SK-N-SH treated with all-trans-retinoic acid at 6 μM for 48 hours (cell line): ENCODE data around the gene ETFB.

ENCODE experiments used
- ATAC-seq: fragments of 200-7000 bp; cut with Tn5 transposase; 3 replicates; pipeline ENCODE4 v1.9.1; 2020; ENCODE audit warnings: mild to moderate bottlenecking, moderate library complexity
- ARNTL ChIP-seq: fragments of 450-650 bp; formaldehyde crosslinking; IDR thresholded peaks from 2 replicates; pipeline ENCODE4 v1.5.0; 2020; ENCODE audit warnings: low read depth, mild to moderate bottlenecking, moderate library complexity, borderline replicate concordance
- CREB5 ChIP-seq: fragments of 250-450 bp; sonication (Bioruptor Pico); IDR thresholded peaks from 2 replicates; pipeline ENCODE4 v1.5.1; 2020; ENCODE audit warnings: low read depth, mild to moderate bottlenecking, moderate library complexity
- CSDC2 ChIP-seq: fragments of 250-450 bp; sonication (Bioruptor Pico); IDR thresholded peaks from 2 replicates; pipeline ENCODE4 v1.5.0; 2020; ENCODE audit warnings: mild to moderate bottlenecking, moderate library complexity
- CSRNP3 ChIP-seq: fragments of 250-450 bp; sonication (Bioruptor Pico); IDR thresholded peaks from 2 replicates; pipeline ENCODE4 v1.5.1; 2021; ENCODE audit warnings: mild to moderate bottlenecking, moderate library complexity
- ESRRG ChIP-seq: fragments of 250-450 bp; sonication (Bioruptor Pico); IDR thresholded peaks from 2 replicates; pipeline ENCODE4 v1.6.1; 2021; ENCODE audit warnings: mild to moderate bottlenecking
- ISL1 ChIP-seq: fragments of 250-450 bp; sonication (Bioruptor Pico); IDR thresholded peaks from 2 replicates; pipeline ENCODE4 v2.1.2; 2022; ENCODE audit warnings: mild to moderate bottlenecking, moderate library complexity
- OSR1 ChIP-seq: fragments of 250-450 bp; sonication (Bioruptor Pico); IDR thresholded peaks from 2 replicates; pipeline ENCODE4 v1.8.0; 2022; ENCODE audit warnings: moderate library complexity, mild to moderate bottlenecking, inconsistent platforms
- PATZ1 ChIP-seq: fragments of 250-450 bp; sonication (Bioruptor Pico); IDR thresholded peaks from 2 replicates; pipeline ENCODE4 v1.8.0; 2020; ENCODE audit warnings: mild to moderate bottlenecking, moderate library complexity, borderline replicate concordance
- PPARA ChIP-seq: fragments of 250-450 bp; sonication (Bioruptor Pico); IDR thresholded peaks from 2 replicates; pipeline ENCODE4 v1.5.0; 2020; ENCODE audit warnings: mild to moderate bottlenecking, borderline replicate concordance
- SNAI2 ChIP-seq: fragments of 250-450 bp; sonication (Bioruptor Pico); IDR thresholded peaks from 2 replicates; pipeline ENCODE4 v1.5.0; 2020; ENCODE audit warnings: mild to moderate bottlenecking, moderate library complexity
- TCF4 ChIP-seq: fragments of 250-450 bp; sonication (Bioruptor Pico); IDR thresholded peaks from 2 replicates; pipeline ENCODE4 v1.8.0; 2021; ENCODE audit warnings: mild to moderate bottlenecking, moderate library complexity, borderline replicate concordance
- TOX ChIP-seq: fragments of 250-450 bp; sonication (Bioruptor Pico); IDR thresholded peaks from 2 replicates; pipeline ENCODE4 v1.8.0; 2021; ENCODE audit warnings: mild to moderate bottlenecking, moderate library complexity, borderline replicate concordance
- TSHZ2 ChIP-seq: fragments of 250-450 bp; sonication (Bioruptor Pico); IDR thresholded peaks from 2 replicates; pipeline ENCODE4 v1.5.0; 2020; ENCODE audit warnings: mild to moderate bottlenecking, moderate library complexity
- ZC3H10 ChIP-seq: fragments of 250-450 bp; sonication (Bioruptor Pico); IDR thresholded peaks from 2 replicates; pipeline ENCODE4 v1.5.1; 2021; ENCODE audit warnings: mild to moderate bottlenecking, moderate library complexity
- ZFP30 ChIP-seq: fragments of 450-650 bp; formaldehyde crosslinking; IDR thresholded peaks from 2 replicates; pipeline ENCODE4 v1.5.0; 2022; ENCODE audit warnings: mild to moderate bottlenecking, moderate library complexity
- ZNF565 ChIP-seq: fragments of 450-650 bp; formaldehyde crosslinking; conservative IDR thresholded peaks from 2 replicates; pipeline ENCODE4 v1.5.0; 2020; ENCODE audit warnings: low read depth, mild to moderate bottlenecking, moderate library complexity
- ZNF70 ChIP-seq: fragments of 450-650 bp; formaldehyde crosslinking; IDR thresholded peaks from 2 replicates; pipeline ENCODE4 v1.5.0; 2020; ENCODE audit warnings: mild to moderate bottlenecking, moderate library complexity
- ZNF8 ChIP-seq: fragments of 450-650 bp; formaldehyde crosslinking; IDR thresholded peaks from 2 replicates; pipeline ENCODE4 v1.5.0; 2020; ENCODE audit warnings: mild to moderate bottlenecking, moderate library complexity

ETFB gene

GRCh38 chr19:51387924-51388389, 21.8 kb upstream of the ETFB start, which contains the start of gene LIM2:
TSS of gene LIM2 (minus strand) at chr19:51387974. CDS start at chr19:51387443, 531 bp downstream.
- ATAC-seq = no peak
- no peak for TF ChIP-seq ZNF70 (CRISPR knock-in tag)
- TF ChIP-seq ZC3H10 (CRISPR knock-in tag) = no peak
- TF ChIP-seq ZNF565 (CRISPR knock-in tag) = no peak
- TF ChIP-seq SNAI2 (CRISPR knock-in tag) = no peak
- TF ChIP-seq ZNF8 = no peak
- no peak for TF ChIP-seq TSHZ2 (CRISPR knock-in tag)
- no peak for TF ChIP-seq PATZ1 (CRISPR knock-in tag)
- no peak for TF ChIP-seq ISL1 (CRISPR knock-in tag)

GRCh38 chr19:51386882-51387520, 20.8 kb upstream of the ETFB start:
- ATAC-seq = no peak
- TF ChIP-seq TSHZ2 (CRISPR knock-in tag) (no peak), ESRRG (no peak), ARNTL (CRISPR knock-in tag) (no peak), CSDC2 (no peak)

- TF ChIP-seq CREB5 (CRISPR knock-in tag) (no peak), ZFP30 (CRISPR knock-in tag) (no peak), ESRRG (no peak), ZNF8 (no peak), PPARA (no peak), CSDC2 (no peak), ISL1 (CRISPR knock-in tag) (no peak), ZNF565 (CRISPR knock-in tag) (no peak), ZC3H10 (CRISPR knock-in tag) (no peak), CSRNP3 (CRISPR knock-in tag) (no peak), TCF4 (no peak), TOX (CRISPR knock-in tag) (no peak), OSR1 (CRISPR knock-in tag) (no peak)
- ATAC-seq = no peak
These were observed 15.8 kb upstream of the ETFB start for GRCh38 chr19:51382004-51382403.
